Neural cell (in vitro differentiated cells): ENCODE data around the gene C22orf39. TPM values are rescaled to one million over a fixed set of nuclear protein-coding genes. Genes with fewer than 3 reads are reported as not detected.

ENCODE experiments used
- H2AFZ ChIP-seq: fragments of 200-600, 300-800 bp; sonication (generic), shearing (Covaris generic); 2 replicates; pipeline ENCODE4 v1.6.0; 2014; ENCODE audit warnings: low read depth, mild to moderate bottlenecking, antibody characterized with exemption, low read length, moderate library complexity
- H3F3A ChIP-seq: fragments of 200-600 bp; shearing (Covaris generic); 2 replicates; pipeline ENCODE4 v1.6.1; 2016; ENCODE audit warnings: mild to moderate bottlenecking, moderate library complexity, mixed read lengths, antibody characterized with exemption, low read length; ENCODE audit not compliant: insufficient read depth, poor library complexity, severe bottlenecking
- H3K27ac ChIP-seq: fragments of 200-600, 300-800 bp; sonication (generic), shearing (Covaris generic); 2 replicates; pipeline ENCODE4 v1.5.1; 2014; ENCODE audit warnings: mild to moderate bottlenecking, low read length, moderate library complexity
- H3K27me3 ChIP-seq: fragments of 300-800, 200-600 bp; sonication (generic), shearing (Covaris generic); 2 replicates; pipeline ENCODE4 v1.6.0; 2014; ENCODE audit warnings: mild to moderate bottlenecking, low read depth, low read length, moderate library complexity; ENCODE audit not compliant: insufficient read depth
- H3K36me3 ChIP-seq: fragments of 300-800, 200-600 bp; sonication (generic), shearing (Covaris generic); 2 replicates; pipeline ENCODE4 v1.5.1; 2014; ENCODE audit warnings: mild to moderate bottlenecking, antibody characterized with exemption, low read length, moderate library complexity; ENCODE audit not compliant: insufficient read depth
- H3K4me2 ChIP-seq: fragments of 300-800, 200-600 bp; sonication (generic), shearing (Covaris generic); 2 replicates; pipeline ENCODE4 v1.6.0; 2014; ENCODE audit warnings: mild to moderate bottlenecking, low read length
- H3K4me3 ChIP-seq: fragments of 300-800, 200-600 bp; sonication (generic), shearing (Covaris generic); 2 replicates; pipeline ENCODE4 v1.5.1; 2014; ENCODE audit warnings: mild to moderate bottlenecking, low read length, moderate library complexity
- H3K79me2 ChIP-seq: fragments of 200-600 bp; shearing (Covaris generic); replicated peaks from 2 replicates; pipeline ENCODE4 v1.6.0; 2014; ENCODE audit warnings: mild to moderate bottlenecking, low read length, moderate library complexity; ENCODE audit not compliant: insufficient read depth
- H3K9ac ChIP-seq: fragments of 300-800, 200-600 bp; sonication (generic), shearing (Covaris generic); 2 replicates; pipeline ENCODE4 v1.6.1; 2016; ENCODE audit warnings: mild to moderate bottlenecking, low read length, mixed read lengths
- H3K9me2 ChIP-seq: fragments of 200-600 bp; shearing (Covaris generic); 2 replicates; pipeline ENCODE4 v1.6.1; 2016; ENCODE audit warnings: mild to moderate bottlenecking, low read length, mixed read lengths; ENCODE audit not compliant: insufficient read depth
- H3K9me3 ChIP-seq: fragments of 200-600, 300-800 bp; sonication (generic), shearing (Covaris generic); 2 replicates; pipeline ENCODE4 v1.6.1; 2016; ENCODE audit warnings: mild to moderate bottlenecking, mixed run types, low read length, moderate library complexity, mixed read lengths
- H4K20me1 ChIP-seq: fragments of 200-600 bp; shearing (Covaris generic); 2 replicates; pipeline ENCODE4 v1.6.1; 2016; ENCODE audit warnings: mild to moderate bottlenecking, mixed run types; ENCODE audit not compliant: insufficient read depth
- CTCF ChIP-seq: fragments of 450-650 bp; IDR thresholded peaks from 2 replicates; pipeline ENCODE4 v1.5.1; 2014; ENCODE audit warnings: antibody characterized with exemption, mild to moderate bottlenecking, moderate library complexity; ENCODE audit not compliant: poor library complexity, severe bottlenecking
- EP300 ChIP-seq: fragments of 450-650 bp; conservative IDR thresholded peaks from 2 replicates; pipeline ENCODE4 v1.6.1; 2014; ENCODE audit warnings: antibody characterized with exemption, mild to moderate bottlenecking, moderate library complexity; ENCODE audit not compliant: poor library complexity, severe bottlenecking
- EZH2 ChIP-seq: fragments of 200-600, 300-800 bp; shearing (Covaris generic), sonication (generic); IDR thresholded peaks from 2 replicates; pipeline ENCODE4 v1.6.1; 2014; ENCODE audit warnings: antibody characterized with exemption, low read length, borderline replicate concordance, mild to moderate bottlenecking; ENCODE audit not compliant: insufficient read depth, poor library complexity, severe bottlenecking
- MXI1 ChIP-seq: fragments of 450-650 bp; conservative IDR thresholded peaks from 2 replicates; pipeline ENCODE4 v1.6.1; 2014; ENCODE audit warnings: antibody characterized with exemption, mild to moderate bottlenecking; ENCODE audit not compliant: poor library complexity, severe bottlenecking
- POLR2AphosphoS5 ChIP-seq: IDR thresholded peaks from 2 replicates; pipeline ENCODE4 v1.6.1; 2012
- RAD21 ChIP-seq: fragments of 450-650 bp; conservative IDR thresholded peaks from 2 replicates; pipeline ENCODE4 v1.6.1; 2014; ENCODE audit warnings: antibody characterized with exemption, mild to moderate bottlenecking, moderate library complexity
- REST ChIP-seq: IDR thresholded peaks from 2 replicates; pipeline ENCODE4 v1.6.1; 2012; ENCODE audit warnings: borderline replicate concordance
- SMC3 ChIP-seq: fragments of 450-650 bp; conservative IDR thresholded peaks from 2 replicates; pipeline ENCODE4 v1.6.1; 2014; ENCODE audit warnings: antibody characterized with exemption, mild to moderate bottlenecking, moderate library complexity; ENCODE audit not compliant: poor library complexity
- TAF1 ChIP-seq: IDR thresholded peaks from 2 replicates; pipeline ENCODE4 v1.6.1; 2012; ENCODE audit warnings: low read depth
- polyA plus RNA-seq: library from polyadenylated mRNA; depleted of rRNA; stranded (reverse); fragments of >200 nt; gene quantifications from 2 replicates; pipeline ENCODE4 v1.2.3, GENCODE V29; 2014

Gene C22orf39
- polyA plus RNA-seq, 1 donor from 2014 or later = 94.9 TPM

- Histone ChIP-seq H3K9me2 (no peaks in the 10 kb centered on the region), H3K4me2 (peak overlapping the region; percentile 89), H3K4me3 (peak overlapping the region; percentile 98), H3K9me3 (no peaks in the 10 kb centered on the region), H3K79me2 (peaks cover 60% of the 10 kb centered on the region), H3K27me3 (no peaks in the 10 kb centered on the region), H3K36me3 (peaks cover 5% of the 10 kb centered on the region), H2AFZ (no peak overlapping the region), H4K20me1 (peaks cover 5% of the 10 kb centered on the region), H3F3A (no peaks in the 10 kb centered on the region), H3K27ac (peak overlapping the region; percentile 57), H3K9ac (peak overlapping the region; percentile 83)
- TF ChIP-seq RAD21 = no peak
- peak; percentile 0 for TF ChIP-seq REST
These were observed 17.3 kb downstream of the C22orf39 start for GRCh38 chr22:19429950-19430889.

- Histone ChIP-seq H4K20me1 (no peaks in the 10 kb centered on the region), H3F3A (no peaks in the 10 kb centered on the region), H2AFZ (no peak overlapping the region), H3K9me3 (no peaks in the 10 kb centered on the region), H3K27ac (no peak overlapping the region), H3K4me2 (no peak overlapping the region), H3K36me3 (no peaks in the 10 kb centered on the region), H3K79me2 (peaks cover 59% of the 10 kb centered on the region), H3K27me3 (no peaks in the 10 kb centered on the region), H3K9ac (no peak overlapping the region), H3K9me2 (no peaks in the 10 kb centered on the region), H3K4me3 (no peak overlapping the region)
- TF ChIP-seq MXI1 = no peak
- TF ChIP-seq TAF1 = no peak
- no peak for TF ChIP-seq RAD21
- no peak for TF ChIP-seq POLR2AphosphoS5
- TF ChIP-seq SMC3 = no peak
- no peak for TF ChIP-seq REST
- no peak for TF ChIP-seq EP300
- no peak for TF ChIP-seq CTCF
- TF ChIP-seq EZH2 = no peak
These were observed 23.4 kb downstream of the C22orf39 start for GRCh38 chr22:19424186-19424500.
